ENCODE measurements around the gene GANC. TPM values are rescaled to one million over a fixed set of nuclear protein-coding genes. Genes with fewer than 3 reads are reported as not detected.

GANC gene
- total and polyA plus RNA-seq, 8 donors, result 5.2 to 77.6 (median 12.1) TPM

GRCh38 chr15:42329161-42329560 lies 56.2 kb downstream of the GANC start:
- Histone ChIP-seq H3K4me3 (no peak overlapping the region), H3K9me3 (peaks cover 0 to under 1% (median 0%) of the 10 kb centered on the region in 4 donors), H3K27me3 (no peaks in the 10 kb centered on the region), H3K36me3 (peaks cover 0 to 50% (median 37%) of the 10 kb centered on the region in 4 donors), H3K4me1 (peaks cover 0 to 6% (median 0%) of the 10 kb centered on the region in 4 donors), H3K27ac (no peak overlapping the region)
- intact Hi-C loops (cut with DNase I; ENCODE audit: low total_unique reads), result no loop called here
- WGBS, 5 donors, result 74 to 91% (median 87%) methylated on average over 2 of the region's 2 CpGs
- no peak for DNase-seq
- TF ChIP-seq POLR2A (IDR thresholded peaks at IDR 0.05), result no peak
- TF ChIP-seq POLR2AphosphoS5 (IDR thresholded peaks at IDR 0.05), result no peak
- no peak for TF ChIP-seq CTCF (IDR thresholded peaks at IDR 0.05)
- TF ChIP-seq EP300 (IDR thresholded peaks at IDR 0.05), result no peak

GRCh38 chr15:42329992-42330391 lies 57.0 kb downstream of the GANC start:
- peaks cover 0 to 7% (median 1%) of the 10 kb centered on the region in 4 donors for H3K9me3 ChIP-seq
- intact Hi-C loops (cut with DNase I; ENCODE audit: low total_unique reads), result no loop called here
- no peak overlapping the region for H3K27ac ChIP-seq
- peaks cover 0 to 6% (median 0%) of the 10 kb centered on the region in 4 donors for H3K4me1 ChIP-seq
- no peak for DNase-seq
- TF ChIP-seq CTCF (IDR thresholded peaks at IDR 0.05) (no peak), POLR2AphosphoS5 (IDR thresholded peaks at IDR 0.05) (no peak), POLR2A (IDR thresholded peaks at IDR 0.05) (no peak), EP300 (IDR thresholded peaks at IDR 0.05) (no peak)
- no peaks in the 10 kb centered on the region for H3K27me3 ChIP-seq
- WGBS, 5 donors, result 76 to 99% (median 88%) methylated on average over 2 of the region's 2 CpGs
- peaks cover 0 to 53% (median 43%) of the 10 kb centered on the region in 4 donors for H3K36me3 ChIP-seq
- H3K4me3 ChIP-seq, result no peak overlapping the region

- Histone ChIP-seq H3K9me3 (peaks cover 0 to 14% (median 5%) of the 10 kb centered on the region in 4 donors), H3K36me3 (peaks cover 0 to 43% (median 37%) of the 10 kb centered on the region in 4 donors), H3K27me3 (no peaks in the 10 kb centered on the region), H3K27ac (no peak overlapping the region), H3K4me3 (no peak overlapping the region), H3K4me1 (peaks cover 0 to 6% (median 0%) of the 10 kb centered on the region in 4 donors)
- intact Hi-C loops (cut with DNase I; ENCODE audit: low total_unique reads), result no loop called here
- TF ChIP-seq EP300 (IDR thresholded peaks at IDR 0.05), result no peak
- TF ChIP-seq CTCF (IDR thresholded peaks at IDR 0.05), result no peak
- TF ChIP-seq POLR2A (IDR thresholded peaks at IDR 0.05), result no peak
- no peak for TF ChIP-seq POLR2AphosphoS5 (IDR thresholded peaks at IDR 0.05)
- DNase-seq, result no peak
- WGBS, 5 donors, result 78 to 96% (median 86%) methylated on average over 3 of the region's 3 CpGs
These were observed 58.2 kb downstream of the GANC start for GRCh38 chr15:42331235-42331634.

- no peak overlapping the region for H3K4me3 ChIP-seq
- H3K27me3 ChIP-seq, result no peaks in the 10 kb centered on the region
- peaks cover 0 to 6% (median 0%) of the 10 kb centered on the region in 4 donors for H3K4me1 ChIP-seq
- intact Hi-C loops (cut with DNase I; ENCODE audit: low total_unique reads), result no loop called here
- peaks cover 0 to 14% (median 5%) of the 10 kb centered on the region in 4 donors for H3K9me3 ChIP-seq
- TF ChIP-seq CTCF (IDR thresholded peaks at IDR 0.05) (no peak), POLR2AphosphoS5 (IDR thresholded peaks at IDR 0.05) (no peak), EP300 (IDR thresholded peaks at IDR 0.05) (no peak), POLR2A (IDR thresholded peaks at IDR 0.05) (no peak)
- H3K27ac ChIP-seq, result no peak overlapping the region
- 62 to 78% (median 71%) methylated on average over 4 of the region's 4 CpGs for WGBS, 5 donors
- peaks cover 0 to 33% (median 26%) of the 10 kb centered on the region in 4 donors for H3K36me3 ChIP-seq
- no peak for DNase-seq
These were observed 59.3 kb downstream of the GANC start for GRCh38 chr15:42332331-42332730.

Measured in stomach (tissue), 9 donors.